Heart left ventricle (tissue), 16 donors: Measurements from ENCODE around the gene CERS1. TPM values are rescaled to one million over a fixed set of nuclear protein-coding genes. Genes with fewer than 3 reads are reported as not detected.

Experiments used
- ATAC-seq, 4 donors: fragments of 200-7000 bp; cut with Tn5 transposase; one replicate each; pipeline ENCODE4 v1.9.1; 2020 to 2022; ENCODE audit warnings: moderate library complexity in 4 of 4, mild to moderate bottlenecking in 3 of 4, moderate number of reproducible peaks in 1 of 4
- DNase-seq, 5 donors: peaks; one replicate each; pipeline ENCODE4 v3.0.0-alpha.2; 2020
- H3K27ac ChIP-seq, 12 donors: fragments of 200-600 bp; sonication (generic) in 4 of 12; one replicate each; pipeline versions ENCODE4 v1.5.0 to v1.8.0; 2016 to 2022; ENCODE audit warnings: mild to moderate bottlenecking in 2 of 12
- H3K27me3 ChIP-seq, 9 donors: fragments of 200-600 bp; sonication (generic) in 2 of 9; one replicate each; pipeline versions ENCODE4 v1.5.1 to v1.8.0; 2016 to 2022; ENCODE audit warnings: mild to moderate bottlenecking in 3 of 9
- H3K36me3 ChIP-seq, 9 donors: fragments of 200-600 bp; sonication (generic) in 2 of 9; one replicate each; pipeline versions ENCODE4 v1.5.0 to v1.8.0; 2018 to 2022; ENCODE audit warnings: mild to moderate bottlenecking in 2 of 9
- H3K4me1 ChIP-seq, 12 donors: fragments of 200-600 bp; sonication (generic) in 4 of 12; one replicate each; pipeline versions ENCODE4 v1.5.0 to v1.8.0; 2016 to 2022; ENCODE audit warnings: mild to moderate bottlenecking in 3 of 12
- H3K4me3 ChIP-seq, 12 donors: fragments of 200-600 bp; sonication (generic) in 4 of 12; one replicate each; pipeline versions ENCODE4 v1.5.0 to v1.8.0; 2017 to 2022; ENCODE audit warnings: mild to moderate bottlenecking in 9 of 12, moderate library complexity in 4 of 12
- H3K9me3 ChIP-seq, 12 donors: fragments of 200-600 bp; sonication (generic) in 4 of 12; one replicate each; pipeline versions ENCODE4 v1.5.0 to v1.8.0; 2016 to 2022; ENCODE audit warnings: mild to moderate bottlenecking in 1 of 12
- CTCF ChIP-seq, 12 donors: fragments of 200-600 bp; sonication (generic) in 4 of 12; IDR thresholded peaks; one replicate each; pipeline versions ENCODE4 v1.5.0 to v1.8.0; 2018 to 2022; ENCODE audit warnings: antibody characterized with exemption in 12 of 12, mild to moderate bottlenecking in 5 of 12
- POLR2A ChIP-seq, 2 donors: fragments of 450-650 bp; IDR thresholded peaks; one replicate each; pipeline ENCODE4 v1.6.1; 2017; ENCODE audit warnings: antibody characterized with exemption in 2 of 2, mild to moderate bottlenecking in 2 of 2, moderate library complexity in 2 of 2
- WGBS, 4 donors: extraction: QIAGEN DNeasy Blood & Tissue Kit in 2 of 4; methylation state at CpG; one replicate each; pipeline versions ENCODE4 v1.1.5 to v1.1.7; 2013 to 2018; 5-methylcytosine and 5-hydroxymethylcytosine counted together
- intact Hi-C, 10 donors: fragments of 100-400 bp; cut with DNase I; formaldehyde crosslinking; loops; one replicate each; pipeline versions ENCODE4 v1.11.1 to v1.14.2; 2022
- long read RNA-seq, 3 donors: library from polyadenylated mRNA; unstranded; transcript quantifications; one replicate each; pipeline ENCODE4 v2.0.0, GENCODE V29; 2020 to 2021
- polyA plus RNA-seq, 2 donors: library from polyadenylated mRNA; stranded (reverse); fragments of 200-250 nt; gene quantifications; one replicate each; pipeline ENCODE4 v1.2.3, GENCODE V29; 2013
- total RNA-seq, 9 donors: library from RNA; depleted of rRNA in 2 of 9; stranded (reverse); fragments of >200 nt in 2 of 9; fragmentation: NEBNext Ultra II Directional in 3 of 9; extraction: Animal tissue kit (Norgen Biotek cat#: 25700) in 3 of 9; gene quantifications; one replicate each; pipeline versions ENCODE4 v1.1.0 to v1.2.4, GENCODE V29; 2016 to 2023
- donor health status: ischemic (EF 13 %, LVEDD 7.1; RV severe dilation, severe dysfunction).
- donor health status: healthy with polysubstance abuse.
- donor health status: DM: no; HTN: yes; CAD: no.
- donor health status: DM: no; HTN: no; CAD: no.
- donor health status: ischemic (EF 25% LVEDD 6.9; RV normal size, moderate dysfunction).
- donor health status: ischemic (EF 25% LVEDD 5.7; RV mildly dilated, moderate dysfunction).
- donor health status: healthy.
- donor health status: DM: yes; HTN: yes; CAD: no.
- donor health status: ischemic (EF 35%, LVEDD 5.7; RV mildly dilated, moderate dysfunction).
- donor health status: nonischemic (EF 11% LVEDD 7.7; RV severe dilation, severe dysfunction).
- donor health status: DM: yes; HTN: yes; CAD: no.
- donor health status: PGD.
- donor health status: ischemic (EF 29% LVEDD 5.4; RV normal size, mild dysfunction).
- donor health status: nonischemic (EF 23%, LVEDD 6.1; RV moderate dilation, normal function).

Gene CERS1, protein sequence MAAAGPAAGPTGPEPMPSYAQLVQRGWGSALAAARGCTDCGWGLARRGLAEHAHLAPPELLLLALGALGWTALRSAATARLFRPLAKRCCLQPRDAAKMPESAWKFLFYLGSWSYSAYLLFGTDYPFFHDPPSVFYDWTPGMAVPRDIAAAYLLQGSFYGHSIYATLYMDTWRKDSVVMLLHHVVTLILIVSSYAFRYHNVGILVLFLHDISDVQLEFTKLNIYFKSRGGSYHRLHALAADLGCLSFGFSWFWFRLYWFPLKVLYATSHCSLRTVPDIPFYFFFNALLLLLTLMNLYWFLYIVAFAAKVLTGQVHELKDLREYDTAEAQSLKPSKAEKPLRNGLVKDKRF
- total RNA-seq (1 to 10 TPM in 4 of 9 donors, under 1 TPM in 5; 0.21 to 2.1 (median 0.72) TPM), polyA plus RNA-seq (under 1 TPM; 0.27 to 0.40 TPM)
- long read RNA-seq, donor 1, partial matches to known transcripts, result 0 of 3 reads
- long read RNA-seq, donor 1, other reads (novel, unspliced or antisense), result 1 of 3 reads
- long read RNA-seq, donor 2, result 0 reads
- long read RNA-seq, donor 3, result 0 reads

DNA sequence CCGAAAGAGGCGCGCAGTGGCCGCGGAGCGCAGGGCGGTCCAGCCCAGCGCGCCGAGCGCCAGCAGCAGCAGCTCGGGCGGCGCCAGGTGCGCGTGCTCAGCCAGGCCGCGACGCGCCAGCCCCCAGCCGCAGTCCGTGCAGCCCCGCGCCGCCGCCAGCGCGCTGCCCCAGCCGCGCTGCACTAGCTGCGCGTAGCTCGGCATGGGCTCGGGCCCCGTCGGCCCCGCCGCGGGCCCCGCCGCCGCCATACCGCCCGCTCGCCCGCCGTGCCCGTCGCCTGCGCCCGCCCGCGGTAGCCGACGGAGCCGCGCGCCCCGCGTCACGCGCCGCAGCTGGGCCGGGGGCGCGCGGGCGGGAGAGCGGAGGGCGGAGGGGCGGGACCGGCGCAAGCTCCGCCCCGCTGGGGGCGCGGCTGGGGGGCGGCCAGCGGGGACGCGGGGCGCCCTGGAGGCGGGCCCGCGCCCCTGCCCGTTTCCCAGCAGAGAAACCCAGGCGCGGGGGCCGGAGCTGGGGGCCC, at the start of gene CERS1:
TSS of gene CERS1 (minus strand) at position 335 of the 518 bp plus-strand sequence. CDS start at position 249, 86 bp downstream.
- intact Hi-C loops, result loop anchor here in 2 of 10 donors (10.0 kb wide), 1 partner anchor 89 kb away; no protein-coding TSS in a partner anchor
- DNase-seq (peak in 1 of 5 donors; percentile 17), ATAC-seq (no peak)
- peak within 1 kb of the TSS in 2 of 12 donors; percentile 2 to 45 for H3K27ac ChIP-seq
- H3K9me3 ChIP-seq, result no peaks in the 10 kb centered on the region
- peaks cover 0 to 33% (median 13%) of the 10 kb centered on the region in 12 donors for H3K4me1 ChIP-seq
- peaks cover 0 to 26% (median 12%) of the 10 kb centered on the region in 9 donors for H3K27me3 ChIP-seq
- no peak for TF ChIP-seq CTCF (IDR thresholded peaks at IDR 0.05)
- no peak for TF ChIP-seq POLR2A (IDR thresholded peaks at IDR 0.05)
- H3K4me3 ChIP-seq, result peak within 1 kb of the TSS in 11 of 12 donors; percentile 31 to 64 (median 53)
- peaks cover 0 to 22% (median 16%) of the 10 kb centered on the region in 9 donors for H3K36me3 ChIP-seq
- 1 to 2% (median 1%) methylated on average over 22 to 89 of the region's 89 CpGs for WGBS, 4 donors

- Histone ChIP-seq H3K36me3 (no peaks in the 10 kb centered on the region), H3K9me3 (no peaks in the 10 kb centered on the region), H3K27me3 (no peaks in the 10 kb centered on the region), H3K4me3 (no peak overlapping the region), H3K4me1 (peaks cover 0 to 13% (median 0%) of the 10 kb centered on the region in 12 donors), H3K27ac (no peak overlapping the region)
- 86 to 92% (median 89%) methylated on average over 9 of the region's 9 CpGs for WGBS, 4 donors
- DNase-seq (no peak), ATAC-seq (no peak)
- intact Hi-C loops, result no loop called here
- TF ChIP-seq POLR2A (IDR thresholded peaks at IDR 0.05), result no peak
- TF ChIP-seq CTCF (IDR thresholded peaks at IDR 0.05), result no peak
These were observed 49.3 kb upstream of the CERS1 start for GRCh38 chr19:18945297-18945696.

DNA sequence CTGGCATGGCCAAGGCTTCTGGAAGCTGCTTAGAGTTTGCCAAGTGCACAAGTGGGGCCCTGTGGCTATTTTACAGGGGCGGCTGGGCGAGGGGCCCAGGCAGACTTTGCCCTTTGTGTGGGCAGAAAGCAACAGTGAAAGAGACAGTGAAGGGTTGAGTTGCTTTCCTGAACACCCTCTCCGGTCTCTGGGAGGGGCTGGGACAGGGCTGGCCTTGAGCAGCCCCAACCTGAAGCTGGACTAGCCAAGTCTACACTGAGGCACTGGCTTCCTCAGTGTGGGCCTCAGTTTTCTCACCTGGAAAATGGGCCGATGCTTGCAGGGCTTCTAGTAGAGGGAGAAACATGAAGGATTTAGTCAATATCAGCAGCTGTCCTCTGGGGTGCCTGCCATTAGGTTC, 47.5 kb upstream of the CERS1 start:
- Histone ChIP-seq H3K36me3 (peaks cover 0 to 6% (median 0%) of the 10 kb centered on the region in 9 donors), H3K27me3 (no peaks in the 10 kb centered on the region), H3K9me3 (no peaks in the 10 kb centered on the region), H3K4me3 (no peak overlapping the region), H3K4me1 (peaks cover 0 to 23% (median 7%) of the 10 kb centered on the region in 12 donors), H3K27ac (no peak overlapping the region)
- 77 to 89% (median 87%) methylated on average over 4 of the region's 4 CpGs for WGBS, 4 donors
- ATAC-seq (no peak), DNase-seq (no peak)
- intact Hi-C loops, result loop anchor here in 2 of 10 donors (5.0 kb wide), 1 partner anchor 44 kb away; no protein-coding TSS in a partner anchor
- no peak for TF ChIP-seq POLR2A (IDR thresholded peaks at IDR 0.05)
- no peak for TF ChIP-seq CTCF (IDR thresholded peaks at IDR 0.05)

DNA sequence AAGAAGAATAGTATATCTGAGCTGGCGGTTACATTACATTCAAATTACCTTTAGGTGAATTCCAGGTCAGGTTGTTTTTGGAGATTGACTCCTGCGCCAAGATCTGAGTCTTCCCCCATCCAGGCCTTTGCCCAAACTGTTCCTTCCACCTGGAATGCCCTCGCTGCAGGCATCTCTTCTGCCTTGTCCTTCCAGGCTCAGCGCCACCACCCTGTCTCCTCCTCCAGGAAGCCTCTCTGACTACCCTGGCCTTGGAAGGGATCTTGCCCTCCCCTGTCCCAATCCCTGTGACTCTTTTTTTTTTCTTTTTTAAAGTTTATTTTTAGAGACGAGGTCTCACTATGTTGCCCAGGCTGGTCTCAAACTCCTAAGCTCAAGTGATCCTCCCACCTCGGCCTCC, 46.7 kb upstream of the CERS1 start:
- ATAC-seq (no peak), DNase-seq (no peak)
- intact Hi-C loops, result loop anchor here in 2 of 10 donors (5.0 kb wide), 1 partner anchor 45 kb away; no protein-coding TSS in a partner anchor
- Histone ChIP-seq H3K4me3 (no peak overlapping the region), H3K27me3 (no peaks in the 10 kb centered on the region), H3K4me1 (peaks cover 0 to 23% (median 7%) of the 10 kb centered on the region in 12 donors), H3K36me3 (peaks cover 0 to 14% (median under 1%) of the 10 kb centered on the region in 9 donors), H3K9me3 (no peaks in the 10 kb centered on the region), H3K27ac (no peak overlapping the region)
- WGBS, 4 donors, result 89 to 95% (median 92%) methylated on average over 6 of the region's 6 CpGs
- no peak for TF ChIP-seq CTCF (IDR thresholded peaks at IDR 0.05)
- TF ChIP-seq POLR2A (IDR thresholded peaks at IDR 0.05), result no peak
